HepG2 (cell line): Measurements from ENCODE around the gene ELFN1. TPM values are rescaled to one million over a fixed set of nuclear protein-coding genes. Genes with fewer than 3 reads are reported as not detected.

Experiments
- FOXK1 ChIP-seq: sonication (generic); formaldehyde crosslinking; IDR thresholded peaks from 2 replicates; pipeline ENCODE4 v1.4.0; 2020; ENCODE audit warnings: low read depth, missing genetic modification reagents, borderline replicate concordance
- HOXA3 ChIP-seq: sonication (generic); formaldehyde crosslinking; IDR thresholded peaks from 2 replicates; pipeline ENCODE4 v1.5.0; 2020; ENCODE audit warnings: missing genetic modification reagents
- SATB2 ChIP-seq: sonication (generic); formaldehyde crosslinking; IDR thresholded peaks from 2 replicates; pipeline ENCODE4 v1.5.0; 2020; ENCODE audit warnings: missing genetic modification reagents
- SMARCC2 ChIP-seq: fragments of 450-650 bp; IDR thresholded peaks from 2 replicates; pipeline ENCODE4 v1.6.1; 2017; ENCODE audit warnings: antibody characterized with exemption, mild to moderate bottlenecking
- TAF15 ChIP-seq: fragments of 200-400 bp; formaldehyde crosslinking; IDR thresholded peaks from one replicate; pipeline ENCODE4 v1.6.1; 2018; ENCODE audit warnings: mild to moderate bottlenecking, low read depth, low read length; ENCODE audit not compliant: poor library complexity, severe bottlenecking
- TGIF2 ChIP-seq: IDR thresholded peaks from 2 replicates; pipeline ENCODE4 v1.6.1; 2016; ENCODE audit warnings: control low read depth, missing compliant biosample characterization
- TOPORS ChIP-seq: sonication (generic); formaldehyde crosslinking; IDR thresholded peaks from 2 replicates; pipeline ENCODE4 v1.8.0; 2023; ENCODE audit warnings: mild to moderate bottlenecking, missing genetic modification reagents
- ZNF251 ChIP-seq: sonication (generic); formaldehyde crosslinking; IDR thresholded peaks from 2 replicates; pipeline ENCODE4 v1.9.0; 2021; ENCODE audit warnings: mild to moderate bottlenecking, missing genetic modification reagents
- ZNF296 ChIP-seq: sonication (generic); formaldehyde crosslinking; conservative IDR thresholded peaks from 2 replicates; pipeline ENCODE4 v1.5.0; 2020; ENCODE audit warnings: mild to moderate bottlenecking, missing genetic modification reagents
- ZNF3 ChIP-seq: IDR thresholded peaks from 2 replicates; pipeline ENCODE4 v1.7.0; 2017; ENCODE audit warnings: inconsistent platforms
- ZNF326 ChIP-seq: sonication (generic); formaldehyde crosslinking; IDR thresholded peaks from 2 replicates; pipeline ENCODE4 v1.4.0; 2020; ENCODE audit warnings: missing genetic modification reagents, borderline replicate concordance
- ZNF557 ChIP-seq: sonication (generic); formaldehyde crosslinking; IDR thresholded peaks from 2 replicates; pipeline ENCODE4 v1.4.0; 2020; ENCODE audit warnings: missing genetic modification reagents
- ZNF629 ChIP-seq: sonication (generic); formaldehyde crosslinking; conservative IDR thresholded peaks from 2 replicates; pipeline ENCODE4 v1.5.0; 2020; ENCODE audit warnings: missing genetic modification reagents
- ZNF672 ChIP-seq: sonication (generic); formaldehyde crosslinking; IDR thresholded peaks from 2 replicates; pipeline ENCODE4 v1.8.1; 2022; ENCODE audit warnings: missing genetic modification reagents
- polyA plus RNA-seq, 8 experiments: library from polyadenylated mRNA; depleted of rRNA in 3 of 8; stranded (reverse) in 7 of 8; unstranded in 1 of 8; fragments of >200 nt; fragmentation: Illumina TruSeq in 4 of 8; extraction: Trizol in 4 of 8; gene quantifications; 2 replicates each; pipeline versions ENCODE4 v1.2.1 to v1.2.3, GENCODE V29; 2011 to 2016; ENCODE audit warnings: low read depth in 4 of 8, missing spikeins in 1 of 8, mixed read lengths in 1 of 8; ENCODE audit not compliant: insufficient read depth in 1 of 8
- total RNA-seq, 5 experiments: library from RNA; depleted of rRNA; stranded (reverse); fragments of >200 nt; fragmentation: Illumina TruSeq; extraction: Trizol; gene quantifications; 2 replicates each; pipeline ENCODE4 v1.2.3, GENCODE V29; 2016; ENCODE audit warnings: low read depth in 1 of 5
- TF ChIP-seq, protein P1 (sequence below), 2 experiments: fragments of 450-650 bp in 1 of 2; sonication (generic) in 1 of 2; formaldehyde crosslinking in 1 of 2; IDR thresholded peaks; 2 replicates each; pipeline versions ENCODE4 v1.6.1 to v1.8.0; 2016 to 2022; ENCODE audit warnings: antibody characterized with exemption in 1 of 2, mild to moderate bottlenecking in 1 of 2, missing genetic modification reagents in 1 of 2
- TF ChIP-seq, protein P2 (sequence below): sonication (generic); formaldehyde crosslinking; IDR thresholded peaks from 2 replicates; pipeline ENCODE4 v1.9.0; 2021; ENCODE audit warnings: missing genetic modification reagents, mild to moderate bottlenecking, borderline replicate concordance

Gene ELFN1
- total and polyA plus RNA-seq, 2 of the 13 experiments (the other 11 are each of a cell fraction or from before 2014, with no cell fraction given): 0.13 to 0.18 TPM

DNA sequence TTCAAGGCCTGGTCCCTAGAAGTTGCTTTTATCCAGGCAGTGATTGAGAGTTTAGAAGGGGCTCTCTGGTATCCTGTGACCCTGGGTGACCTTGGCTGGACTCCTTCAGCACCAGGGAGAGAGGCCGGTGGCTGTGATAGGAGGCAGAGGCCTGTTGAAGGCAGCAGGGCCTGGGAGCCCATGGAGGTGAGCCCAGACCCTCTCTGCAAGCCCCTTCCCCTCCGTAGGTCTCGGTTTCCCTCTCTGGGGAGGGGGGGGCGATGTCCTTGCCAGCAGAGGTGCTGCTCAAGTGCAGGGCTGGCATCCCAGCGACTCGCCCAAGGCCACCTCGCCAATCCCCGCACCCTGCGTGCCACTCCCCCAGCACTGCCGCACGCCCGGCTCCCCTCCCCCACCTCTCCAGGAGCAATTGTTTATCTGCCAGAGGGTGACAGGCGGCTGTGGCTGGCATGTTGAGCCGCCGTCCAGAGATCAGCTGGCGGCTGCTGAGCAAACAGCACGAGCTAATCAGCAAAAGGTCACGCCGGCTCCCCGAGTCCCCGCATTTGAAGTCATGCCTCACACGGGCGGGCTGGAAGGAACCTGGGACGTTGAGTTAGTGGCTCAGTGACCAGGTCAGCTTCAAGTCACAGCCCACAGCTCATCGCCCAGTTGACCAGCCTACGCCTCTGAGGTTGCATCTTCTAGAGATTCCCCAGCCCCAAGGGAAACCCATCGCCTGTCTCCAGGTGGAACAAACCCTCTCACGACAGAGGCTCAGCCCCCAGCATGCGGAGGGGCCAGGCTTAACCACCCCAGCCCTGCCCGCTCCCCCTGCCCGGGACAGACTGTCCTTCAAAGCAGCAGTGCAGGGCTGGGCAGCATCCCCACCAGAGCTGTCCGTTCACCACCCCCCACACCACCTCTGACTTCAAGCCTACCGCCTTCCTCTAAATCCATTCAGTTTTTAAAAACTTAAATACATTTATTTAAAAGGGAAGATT lies 43.7 kb downstream of the ELFN1 start (continued):
- TF ChIP-seq, protein P1, sequence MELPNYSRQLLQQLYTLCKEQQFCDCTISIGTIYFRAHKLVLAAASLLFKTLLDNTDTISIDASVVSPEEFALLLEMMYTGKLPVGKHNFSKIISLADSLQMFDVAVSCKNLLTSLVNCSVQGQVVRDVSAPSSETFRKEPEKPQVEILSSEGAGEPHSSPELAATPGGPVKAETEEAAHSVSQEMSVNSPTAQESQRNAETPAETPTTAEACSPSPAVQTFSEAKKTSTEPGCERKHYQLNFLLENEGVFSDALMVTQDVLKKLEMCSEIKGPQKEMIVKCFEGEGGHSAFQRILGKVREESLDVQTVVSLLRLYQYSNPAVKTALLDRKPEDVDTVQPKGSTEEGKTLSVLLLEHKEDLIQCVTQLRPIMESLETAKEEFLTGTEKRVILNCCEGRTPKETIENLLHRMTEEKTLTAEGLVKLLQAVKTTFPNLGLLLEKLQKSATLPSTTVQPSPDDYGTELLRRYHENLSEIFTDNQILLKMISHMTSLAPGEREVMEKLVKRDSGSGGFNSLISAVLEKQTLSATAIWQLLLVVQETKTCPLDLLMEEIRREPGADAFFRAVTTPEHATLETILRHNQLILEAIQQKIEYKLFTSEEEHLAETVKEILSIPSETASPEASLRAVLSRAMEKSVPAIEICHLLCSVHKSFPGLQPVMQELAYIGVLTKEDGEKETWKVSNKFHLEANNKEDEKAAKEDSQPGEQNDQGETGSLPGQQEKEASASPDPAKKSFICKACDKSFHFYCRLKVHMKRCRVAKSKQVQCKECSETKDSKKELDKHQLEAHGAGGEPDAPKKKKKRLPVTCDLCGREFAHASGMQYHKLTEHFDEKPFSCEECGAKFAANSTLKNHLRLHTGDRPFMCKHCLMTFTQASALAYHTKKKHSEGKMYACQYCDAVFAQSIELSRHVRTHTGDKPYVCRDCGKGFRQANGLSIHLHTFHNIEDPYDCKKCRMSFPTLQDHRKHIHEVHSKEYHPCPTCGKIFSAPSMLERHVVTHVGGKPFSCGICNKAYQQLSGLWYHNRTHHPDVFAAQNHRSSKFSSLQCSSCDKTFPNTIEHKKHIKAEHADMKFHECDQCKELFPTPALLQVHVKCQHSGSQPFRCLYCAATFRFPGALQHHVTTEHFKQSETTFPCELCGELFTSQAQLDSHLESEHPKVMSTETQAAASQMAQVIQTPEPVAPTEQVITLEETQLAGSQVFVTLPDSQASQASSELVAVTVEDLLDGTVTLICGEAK (IDR thresholded peaks at IDR 0.05): no peak
- TF ChIP-seq, protein P1 (CRISPR knock-in tag; IDR thresholded peaks at IDR 0.05): peak; percentile 82
- TF ChIP-seq ZNF672 (CRISPR knock-in tag) (peak; percentile 87; the same call in 1 of the 2 replicates), SATB2 (peak; percentile 82; the same call in 1 of the 2 replicates), ZNF557 (CRISPR knock-in tag) (no peak), TOPORS (CRISPR knock-in tag) (peak; percentile 94), ZNF326 (CRISPR knock-in tag) (no peak), SMARCC2 (no peak), TGIF2 (0 out of 2 replicates have a peak, but pooled peaks have one; percentile 51), TAF15 (no peak), ZNF251 (CRISPR knock-in tag) (no peak), ZNF296 (peak; percentile 95), ZNF629 (CRISPR knock-in tag) (peak; percentile 63), ZNF3 (CRISPR knock-in tag) (no peak), FOXK1 (CRISPR knock-in tag) (peak; percentile 93), HOXA3 (CRISPR knock-in tag) (peak; percentile 95)
- TF ChIP-seq, protein P2, sequence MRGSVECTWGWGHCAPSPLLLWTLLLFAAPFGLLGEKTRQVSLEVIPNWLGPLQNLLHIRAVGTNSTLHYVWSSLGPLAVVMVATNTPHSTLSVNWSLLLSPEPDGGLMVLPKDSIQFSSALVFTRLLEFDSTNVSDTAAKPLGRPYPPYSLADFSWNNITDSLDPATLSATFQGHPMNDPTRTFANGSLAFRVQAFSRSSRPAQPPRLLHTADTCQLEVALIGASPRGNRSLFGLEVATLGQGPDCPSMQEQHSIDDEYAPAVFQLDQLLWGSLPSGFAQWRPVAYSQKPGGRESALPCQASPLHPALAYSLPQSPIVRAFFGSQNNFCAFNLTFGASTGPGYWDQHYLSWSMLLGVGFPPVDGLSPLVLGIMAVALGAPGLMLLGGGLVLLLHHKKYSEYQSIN (CRISPR knock-in tag): no peak
